A673 (cell line): ENCODE measurements around the gene IKZF2.

Experiments
- CTCF ChIP-seq: fragments of 300-800, 200-600 bp; sonication (generic); conservative IDR thresholded peaks from 2 replicates; pipeline ENCODE4 v1.5.1; 2017; ENCODE audit warnings: low read depth, mild to moderate bottlenecking, antibody characterized with exemption, low read length, moderate library complexity, mixed read lengths
- EZH2 ChIP-seq: fragments of 200-600 bp; sonication (generic); IDR thresholded peaks from 2 replicates; pipeline ENCODE4 v1.6.1; 2017; ENCODE audit warnings: borderline replicate concordance, low read depth, mild to moderate bottlenecking, mixed read lengths, antibody characterized with exemption, low read length; ENCODE audit not compliant: poor library complexity, severe bottlenecking

DNA sequence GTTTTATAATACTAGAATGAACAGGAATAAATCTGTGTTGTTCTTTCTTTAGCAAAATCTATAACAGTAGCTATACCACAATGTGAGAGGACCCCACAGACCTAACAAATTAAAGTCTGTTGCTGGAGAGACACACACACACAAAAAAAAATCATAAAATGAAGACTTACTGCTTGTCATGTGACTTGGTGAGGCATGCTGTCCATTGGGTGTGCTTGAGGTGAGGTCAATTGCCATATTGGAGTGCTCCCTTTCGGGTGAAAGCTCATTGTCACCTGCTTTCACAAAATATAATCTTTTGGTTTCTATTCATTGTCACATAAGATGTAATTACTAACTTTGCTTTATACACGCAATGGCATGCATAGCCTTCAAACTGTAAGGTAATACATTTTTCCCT, 3.9 kb downstream of the IKZF2 start:
- no peak for TF ChIP-seq CTCF
- TF ChIP-seq EZH2 = no peak
